BE2C (cell line): ENCODE measurements around the gene MAS1.

Experiments
- DNase-seq: peaks from one replicate; pipeline ENCODE4 v3.0.0-alpha.2; 2020
- H3K27me3 ChIP-seq: fragments of 250-450 bp; sonication (Bioruptor Pico); 2 replicates; pipeline ENCODE4 v1.5.1; 2020; ENCODE audit warnings: mild to moderate bottlenecking
- H3K36me3 ChIP-seq: fragments of 250-450 bp; sonication (Bioruptor Pico); 2 replicates; pipeline ENCODE4 v1.5.1; 2020; ENCODE audit warnings: mild to moderate bottlenecking
- H3K4me1 ChIP-seq: fragments of 250-450 bp; sonication (Bioruptor Pico); 2 replicates; pipeline ENCODE4 v1.5.1; 2020
- H3K4me3 ChIP-seq: 2 replicates; pipeline ENCODE4 v1.5.1; 2011; ENCODE audit warnings: low read depth, low read length
- H3K9me3 ChIP-seq: fragments of 250-450 bp; sonication (Bioruptor Pico); 2 replicates; pipeline ENCODE4 v1.5.1; 2020
- CTCF ChIP-seq: IDR thresholded peaks from 2 replicates; pipeline ENCODE4 v1.5.1; 2012; ENCODE audit warnings: mild to moderate bottlenecking, low read depth, low read length

Gene MAS1

GRCh38 chr6:159935065-159935464, 44.3 kb downstream of the MAS1 start:
- Histone ChIP-seq H3K27me3 (peaks cover 4% of the 10 kb centered on the region), H3K36me3 (no peaks in the 10 kb centered on the region), H3K4me3 (no peak overlapping the region), H3K9me3 (no peaks in the 10 kb centered on the region), H3K4me1 (no peaks in the 10 kb centered on the region)
- no peak for DNase-seq
- TF ChIP-seq CTCF, result no peak

DNA sequence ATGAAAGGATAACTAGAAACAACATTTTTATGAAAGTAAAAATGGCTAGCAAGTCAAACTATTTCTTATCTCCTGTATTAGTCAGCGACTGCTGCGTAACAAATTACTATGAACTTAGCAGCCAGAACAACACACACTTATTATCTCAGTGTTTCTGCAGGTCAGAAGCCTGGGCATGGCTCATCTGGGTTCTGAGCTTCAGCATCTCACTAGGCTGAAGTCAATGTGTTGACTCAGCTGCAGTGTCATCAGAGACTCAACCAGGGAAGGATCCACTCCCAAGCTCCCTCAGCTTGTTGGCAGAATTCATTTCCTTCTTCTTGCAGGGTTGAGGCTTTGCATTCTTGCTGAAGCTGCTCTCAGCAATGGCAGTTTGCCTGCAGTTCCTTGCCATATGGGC, 44.8 kb downstream of the MAS1 start:
- no peaks in the 10 kb centered on the region for H3K9me3 ChIP-seq
- peaks cover 4% of the 10 kb centered on the region for H3K27me3 ChIP-seq
- no peak for TF ChIP-seq CTCF
- DNase-seq, result no peak
- no peaks in the 10 kb centered on the region for H3K4me1 ChIP-seq
- no peaks in the 10 kb centered on the region for H3K36me3 ChIP-seq
- H3K4me3 ChIP-seq, result no peak overlapping the region

DNA sequence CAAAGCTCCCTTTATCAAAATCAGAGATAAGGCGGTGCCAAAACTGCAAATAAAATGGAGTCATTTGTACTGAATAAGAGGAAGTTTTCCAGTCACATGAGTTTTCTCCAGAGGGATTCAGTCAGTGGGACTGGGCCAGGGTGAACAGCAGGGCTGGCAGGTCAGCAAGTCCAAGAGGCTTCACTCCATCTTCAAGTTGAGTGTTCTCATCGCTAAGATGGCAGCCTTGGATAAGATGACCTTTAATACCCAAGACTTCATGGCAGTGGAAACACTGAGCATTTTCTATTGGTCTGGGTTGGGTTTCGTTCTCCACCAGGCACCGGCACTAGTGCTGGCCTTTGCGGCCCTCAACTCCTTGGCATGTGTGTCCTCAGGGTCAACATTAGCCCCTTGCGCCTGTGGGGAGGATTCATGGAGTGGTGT, 48.8 kb downstream of the MAS1 start:
- Histone ChIP-seq H3K27me3 (peaks cover 4% of the 10 kb centered on the region), H3K4me3 (no peak overlapping the region), H3K36me3 (no peaks in the 10 kb centered on the region), H3K4me1 (no peaks in the 10 kb centered on the region), H3K9me3 (no peaks in the 10 kb centered on the region)
- no peak for TF ChIP-seq CTCF
- DNase-seq, result no peak
